GM12878 (cell line): Measurements from ENCODE around the gene BAG3. TPM values are rescaled to one million over a fixed set of nuclear protein-coding genes. Genes with fewer than 3 reads are reported as not detected.

Source experiments
- CREB1 ChIP-seq: IDR thresholded peaks from 2 replicates; pipeline ENCODE4 v1.6.1; 2012; ENCODE audit warnings: low read depth, mild to moderate bottlenecking, inconsistent platforms
- CUX1 ChIP-seq: IDR thresholded peaks from 2 replicates; pipeline ENCODE4 v1.6.1; 2012; ENCODE audit warnings: improper control_type of control experiment, low read depth, low read length; ENCODE audit not compliant: insufficient replicate concordance
- DPF2 ChIP-seq: fragments of 450-650 bp; IDR thresholded peaks from 2 replicates; pipeline ENCODE4 v1.6.1; 2017; ENCODE audit warnings: mild to moderate bottlenecking
- EP300 ChIP-seq, 2 experiments: fragments of 150-350 bp in 1 of 2; IDR thresholded peaks; 2 replicates each; pipeline ENCODE4 v1.6.1; 2011 to 2012; ENCODE audit warnings: low read depth in 2 of 2, low read length in 2 of 2, borderline replicate concordance in 1 of 2, improper control_type of control experiment in 1 of 2, inconsistent platforms in 1 of 2; ENCODE audit not compliant: control insufficient read depth in 1 of 2
- ESRRA ChIP-seq: IDR thresholded peaks from 2 replicates; pipeline ENCODE4 v1.6.1; 2012; ENCODE audit warnings: mild to moderate bottlenecking, low read length, improper control_type of control experiment
- IRF4 ChIP-seq: IDR thresholded peaks from 2 replicates; pipeline ENCODE4 v1.6.1; 2011; ENCODE audit warnings: low read depth, low read length
- JUND ChIP-seq: IDR thresholded peaks from 2 replicates; pipeline ENCODE4 v1.6.1; 2012; ENCODE audit warnings: low read depth, mild to moderate bottlenecking, low read length, improper control_type of control experiment, moderate library complexity
- LARP7 ChIP-seq: fragments of 450-650 bp; IDR thresholded peaks from 2 replicates; pipeline ENCODE4 v1.6.1; 2017; ENCODE audit warnings: mild to moderate bottlenecking
- NRF1 ChIP-seq: conservative IDR thresholded peaks from 2 replicates; pipeline ENCODE4 v1.6.1; 2011; ENCODE audit warnings: mild to moderate bottlenecking, low read depth, low read length, improper control_type of control experiment
- POLR2A ChIP-seq: IDR thresholded peaks from 2 replicates; pipeline ENCODE4 v1.6.1; 2011; ENCODE audit warnings: low read depth, mild to moderate bottlenecking, low read length
- SREBF2 ChIP-seq: IDR thresholded peaks from 2 replicates; pipeline ENCODE4 v1.6.1; 2012; ENCODE audit warnings: mild to moderate bottlenecking, low read length
- SRF ChIP-seq, 2 experiments: IDR thresholded peaks; 2 replicates each; pipeline ENCODE4 v1.6.1; 2011; ENCODE audit warnings: low read depth in 2 of 2, low read length in 2 of 2, mild to moderate bottlenecking in 1 of 2, moderate library complexity in 1 of 2
- STAT3 ChIP-seq: IDR thresholded peaks from 2 replicates; pipeline ENCODE4 v1.6.1; 2011; ENCODE audit warnings: low read depth, low read length, improper control_type of control experiment
- SUZ12 ChIP-seq: fragments of 200-600 bp; sonication (generic); IDR thresholded peaks from one replicate; pipeline ENCODE4 v1.6.1; 2018; ENCODE audit warnings: antibody characterized with exemption, mild to moderate bottlenecking; ENCODE audit not compliant: unreplicated experiment
- ZNF207 ChIP-seq: fragments of 450-650 bp; IDR thresholded peaks from 2 replicates; pipeline ENCODE4 v1.6.1; 2014; ENCODE audit warnings: antibody characterized with exemption, mild to moderate bottlenecking, borderline replicate concordance
- ZZZ3 ChIP-seq: IDR thresholded peaks from 2 replicates; pipeline ENCODE4 v1.6.1; 2011; ENCODE audit warnings: low read depth; ENCODE audit not compliant: control insufficient read depth, insufficient read length
- polyA plus RNA-seq, 11 experiments: library from polyadenylated mRNA; depleted of rRNA in 4 of 11; unstranded in 6 of 11; stranded (reverse) in 5 of 11; fragments of >200 nt; fragmentation: Nextera tagmentation in 4 of 11; fragmentation: Illumina TruSeq in 1 of 11; extraction: Ambion mirVana in 4 of 11; extraction: Trizol in 1 of 11; gene quantifications; 1 replicate in 1 of 11; 2 replicates in 10 of 11; pipeline versions ENCODE4 v1.2.1 to v1.2.3, GENCODE V29; 2011 to 2016; ENCODE audit warnings: inconsistent platforms in 2 of 11, missing spikeins in 2 of 11, low read depth in 1 of 11
- total RNA-seq, 4 experiments: library from RNA; depleted of rRNA in 3 of 4; stranded (reverse); fragments of >200 nt in 3 of 4; fragmentation: Illumina TruSeq in 1 of 4; extraction: Trizol in 1 of 4; gene quantifications; 2 replicates each; pipeline versions ENCODE4 v1.2.1 to v1.2.3, GENCODE V29; 2013 to 2021
- TF ChIP-seq, protein P1 (sequence below): fragments of 450-650 bp; IDR thresholded peaks from 2 replicates; pipeline ENCODE4 v1.6.1; 2017; ENCODE audit warnings: mild to moderate bottlenecking, moderate library complexity
- TF ChIP-seq, protein P2 (sequence below): IDR thresholded peaks from 2 replicates; pipeline ENCODE4 v1.6.1; 2012; ENCODE audit warnings: low read length, inconsistent platforms
- TF ChIP-seq, protein P3 (sequence below): fragments of 450-650 bp; IDR thresholded peaks from 2 replicates; pipeline ENCODE4 v1.6.1; 2016; ENCODE audit warnings: mild to moderate bottlenecking

Gene BAG3
- total and polyA plus RNA-seq, 10 of the 15 experiments (the other 5 are each of a cell fraction or from before 2014, with no cell fraction given), result 0.71 to 14.1 (median 4.3) TPM

- no peak for TF ChIP-seq CUX1
- TF ChIP-seq JUND, result no peak
- TF ChIP-seq, protein P1, sequence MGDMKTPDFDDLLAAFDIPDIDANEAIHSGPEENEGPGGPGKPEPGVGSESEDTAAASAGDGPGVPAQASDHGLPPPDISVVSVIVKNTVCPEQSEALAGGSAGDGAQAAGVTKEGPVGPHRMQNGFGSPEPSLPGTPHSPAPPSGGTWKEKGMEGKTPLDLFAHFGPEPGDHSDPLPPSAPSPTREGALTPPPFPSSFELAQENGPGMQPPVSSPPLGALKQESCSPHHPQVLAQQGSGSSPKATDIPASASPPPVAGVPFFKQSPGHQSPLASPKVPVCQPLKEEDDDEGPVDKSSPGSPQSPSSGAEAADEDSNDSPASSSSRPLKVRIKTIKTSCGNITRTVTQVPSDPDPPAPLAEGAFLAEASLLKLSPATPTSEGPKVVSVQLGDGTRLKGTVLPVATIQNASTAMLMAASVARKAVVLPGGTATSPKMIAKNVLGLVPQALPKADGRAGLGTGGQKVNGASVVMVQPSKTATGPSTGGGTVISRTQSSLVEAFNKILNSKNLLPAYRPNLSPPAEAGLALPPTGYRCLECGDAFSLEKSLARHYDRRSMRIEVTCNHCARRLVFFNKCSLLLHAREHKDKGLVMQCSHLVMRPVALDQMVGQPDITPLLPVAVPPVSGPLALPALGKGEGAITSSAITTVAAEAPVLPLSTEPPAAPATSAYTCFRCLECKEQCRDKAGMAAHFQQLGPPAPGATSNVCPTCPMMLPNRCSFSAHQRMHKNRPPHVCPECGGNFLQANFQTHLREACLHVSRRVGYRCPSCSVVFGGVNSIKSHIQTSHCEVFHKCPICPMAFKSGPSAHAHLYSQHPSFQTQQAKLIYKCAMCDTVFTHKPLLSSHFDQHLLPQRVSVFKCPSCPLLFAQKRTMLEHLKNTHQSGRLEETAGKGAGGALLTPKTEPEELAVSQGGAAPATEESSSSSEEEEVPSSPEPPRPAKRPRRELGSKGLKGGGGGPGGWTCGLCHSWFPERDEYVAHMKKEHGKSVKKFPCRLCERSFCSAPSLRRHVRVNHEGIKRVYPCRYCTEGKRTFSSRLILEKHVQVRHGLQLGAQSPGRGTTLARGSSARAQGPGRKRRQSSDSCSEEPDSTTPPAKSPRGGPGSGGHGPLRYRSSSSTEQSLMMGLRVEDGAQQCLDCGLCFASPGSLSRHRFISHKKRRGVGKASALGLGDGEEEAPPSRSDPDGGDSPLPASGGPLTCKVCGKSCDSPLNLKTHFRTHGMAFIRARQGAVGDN, result peak; percentile 88
- TF ChIP-seq CREB1, result no peak
- TF ChIP-seq POLR2A, result no peak
- no peak for TF ChIP-seq EP300 (IDR thresholded peaks at IDR 0.05; ENCODE audit: borderline replicate concordance in 1 of 2, control insufficient read depth in 1 of 2, low read depth in 2 of 2, low read length in 2 of 2)
- TF ChIP-seq, protein P2, sequence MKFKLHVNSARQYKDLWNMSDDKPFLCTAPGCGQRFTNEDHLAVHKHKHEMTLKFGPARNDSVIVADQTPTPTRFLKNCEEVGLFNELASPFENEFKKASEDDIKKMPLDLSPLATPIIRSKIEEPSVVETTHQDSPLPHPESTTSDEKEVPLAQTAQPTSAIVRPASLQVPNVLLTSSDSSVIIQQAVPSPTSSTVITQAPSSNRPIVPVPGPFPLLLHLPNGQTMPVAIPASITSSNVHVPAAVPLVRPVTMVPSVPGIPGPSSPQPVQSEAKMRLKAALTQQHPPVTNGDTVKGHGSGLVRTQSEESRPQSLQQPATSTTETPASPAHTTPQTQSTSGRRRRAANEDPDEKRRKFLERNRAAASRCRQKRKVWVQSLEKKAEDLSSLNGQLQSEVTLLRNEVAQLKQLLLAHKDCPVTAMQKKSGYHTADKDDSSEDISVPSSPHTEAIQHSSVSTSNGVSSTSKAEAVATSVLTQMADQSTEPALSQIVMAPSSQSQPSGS, result no peak
- TF ChIP-seq, protein P3, sequence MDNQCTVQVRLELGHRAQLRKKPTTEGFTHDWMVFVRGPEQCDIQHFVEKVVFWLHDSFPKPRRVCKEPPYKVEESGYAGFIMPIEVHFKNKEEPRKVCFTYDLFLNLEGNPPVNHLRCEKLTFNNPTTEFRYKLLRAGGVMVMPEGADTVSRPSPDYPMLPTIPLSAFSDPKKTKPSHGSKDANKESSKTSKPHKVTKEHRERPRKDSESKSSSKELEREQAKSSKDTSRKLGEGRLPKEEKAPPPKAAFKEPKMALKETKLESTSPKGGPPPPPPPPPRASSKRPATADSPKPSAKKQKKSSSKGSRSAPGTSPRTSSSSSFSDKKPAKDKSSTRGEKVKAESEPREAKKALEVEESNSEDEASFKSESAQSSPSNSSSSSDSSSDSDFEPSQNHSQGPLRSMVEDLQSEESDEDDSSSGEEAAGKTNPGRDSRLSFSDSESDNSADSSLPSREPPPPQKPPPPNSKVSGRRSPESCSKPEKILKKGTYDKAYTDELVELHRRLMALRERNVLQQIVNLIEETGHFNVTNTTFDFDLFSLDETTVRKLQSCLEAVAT, result no peak
- TF ChIP-seq NRF1, result no peak
- no peak for TF ChIP-seq SUZ12
- TF ChIP-seq STAT3, result no peak
- TF ChIP-seq DPF2, result peak; percentile 27; the same call in 1 of the 2 replicates
- no peak for TF ChIP-seq ESRRA
- no peak for TF ChIP-seq LARP7
- TF ChIP-seq SREBF2, result no peak
- no peak for TF ChIP-seq ZNF207
- no peak for TF ChIP-seq IRF4
- no peak for TF ChIP-seq ZZZ3
- TF ChIP-seq SRF (IDR thresholded peaks at IDR 0.05; ENCODE audit: low read depth in 2 of 2, low read length in 2 of 2), result peak; percentile 50 to 95; a peak in 3 of 4 replicates
These were observed 36.9 kb downstream of the BAG3 start (continued) for GRCh38 chr10:119688033-119688508.
